H1 (cell line): ENCODE results near the gene PHOSPHO1. TPM values are rescaled to one million over a fixed set of nuclear protein-coding genes. Genes with fewer than 3 reads are reported as not detected.

ENCODE experiments used
- CTCF ChIA-PET: fragments of 300-600 bp; sonication (Branson Sonifier 250); formaldehyde crosslinking; loops from one replicate; lab custom pipeline; 2021; ENCODE audit not compliant: partially characterized antibody; lab: Charles Lee
- POLR2A ChIA-PET: fragments of 300-600 bp; sonication (Branson Sonifier 250); formaldehyde crosslinking; loops from one replicate; lab custom pipeline; 2021; ENCODE audit warnings: inconsistent platforms; ENCODE audit not compliant: partially characterized antibody; lab: Charles Lee
- DNase-seq, 2 experiments: peaks; one replicate each; pipeline versions ENCODE4 v3.0.0 to v3.0.0-alpha.2; 2010 to 2022; ENCODE audit warnings: low spot score in 2 of 2, low read depth in 1 of 2, mixed read lengths in 1 of 2
- FAIRE-seq: peaks from 2 replicates; lab custom pipeline; 2011; peaks lifted over from hg19 to GRCh38; lab: Jason Lieb, UNC
- H2AFZ ChIP-seq: 2 replicates; pipeline ENCODE4 v1.8.1; 2012; ENCODE audit warnings: low read length, inconsistent platforms
- H2AK5ac ChIP-seq: 2 replicates; pipeline ENCODE4 v1.6.1; 2013; ENCODE audit warnings: low read depth, low read length
- H2BK120ac ChIP-seq: replicated peaks from 2 replicates; pipeline ENCODE3; 2013; ENCODE audit warnings: low read depth, low read length, inconsistent platforms
- H2BK12ac ChIP-seq: 2 replicates; pipeline ENCODE4 v1.6.1; 2013; ENCODE audit warnings: low read depth, low read length
- H2BK15ac ChIP-seq: 2 replicates; pipeline ENCODE4 v1.6.1; 2013; ENCODE audit warnings: low read length
- H2BK20ac ChIP-seq: 2 replicates; pipeline ENCODE4 v1.6.1; 2013; ENCODE audit warnings: low read length
- H2BK5ac ChIP-seq: 2 replicates; pipeline ENCODE4 v1.6.1; 2013; ENCODE audit warnings: low read depth, low read length
- H3K14ac ChIP-seq: 2 replicates; pipeline ENCODE4 v1.6.1; 2013; ENCODE audit warnings: inconsistent platforms; ENCODE audit not compliant: insufficient read length
- H3K18ac ChIP-seq: 2 replicates; pipeline ENCODE4 v1.6.1; 2013; ENCODE audit warnings: low read length; ENCODE audit errors: extremely low read depth
- H3K23ac ChIP-seq: 2 replicates; pipeline ENCODE4 v1.6.1; 2013; ENCODE audit warnings: inconsistent platforms; ENCODE audit not compliant: insufficient read length
- H3K23me2 ChIP-seq: 2 replicates; pipeline ENCODE4 v1.6.1; 2013; ENCODE audit warnings: low read depth, low read length
- H3K27ac ChIP-seq: 2 replicates; pipeline ENCODE4 v1.6.1; 2011; ENCODE audit warnings: low read depth, low read length, inconsistent platforms
- H3K27me3 ChIP-seq, 4 experiments: replicated peaks in 1 of 4; 1 replicate in 1 of 4; 2 replicates in 3 of 4; pipeline versions ENCODE4 v1.6.1 to v1.8.1; 2011 to 2013; ENCODE audit warnings: low read length in 3 of 4, mild to moderate bottlenecking in 3 of 4, inconsistent platforms in 2 of 4, mixed read lengths in 2 of 4, moderate library complexity in 1 of 4; ENCODE audit not compliant: control insufficient read depth in 3 of 4, insufficient read depth in 3 of 4; ENCODE audit errors: extremely low read depth in 1 of 4
- H3K36me3 ChIP-seq, 4 experiments: 2 replicates each; pipeline versions ENCODE4 v1.6.1 to v1.8.1; 2011 to 2013; ENCODE audit warnings: mild to moderate bottlenecking in 4 of 4, low read length in 3 of 4, moderate library complexity in 2 of 4, control low read depth in 1 of 4, inconsistent platforms in 1 of 4; ENCODE audit not compliant: insufficient read depth in 4 of 4, control insufficient read depth in 2 of 4
- H3K4ac ChIP-seq: replicated peaks from 2 replicates; pipeline ENCODE3; 2013; ENCODE audit warnings: low read length, low read depth, mixed read lengths, inconsistent platforms; ENCODE audit not compliant: insufficient read length
- H3K4me1 ChIP-seq, 4 experiments: replicated peaks in 1 of 4; 1 replicate in 1 of 4; 2 replicates in 3 of 4; pipeline versions ENCODE4 v1.6.1 to v1.8.1; 2011 to 2013; ENCODE audit warnings: low read length in 3 of 4, inconsistent platforms in 2 of 4, mixed read lengths in 1 of 4; ENCODE audit not compliant: insufficient read depth in 4 of 4, control insufficient read depth in 3 of 4
- H3K4me2 ChIP-seq, 2 experiments: 2 replicates each; pipeline versions ENCODE4 v1.6.1 to v1.8.1; 2011 to 2013; ENCODE audit warnings: low read depth in 2 of 2, low read length in 2 of 2, control low read depth in 1 of 2, inconsistent platforms in 1 of 2, mild to moderate bottlenecking in 1 of 2; ENCODE audit not compliant: insufficient read depth in 1 of 2
- H3K4me3 ChIP-seq, 4 experiments: fragments of 200-600, 300-600 bp in 1 of 4; sonication (generic), shearing (Covaris generic), sonication (Bioruptor Twin) in 1 of 4; 2 replicates each; pipeline versions ENCODE4 v1.5.1 to v1.8.1; 2011 to 2016; ENCODE audit warnings: low read length in 4 of 4, low read depth in 3 of 4, control low read depth in 2 of 4, inconsistent platforms in 2 of 4, mild to moderate bottlenecking in 2 of 4, mixed read lengths in 1 of 4, moderate library complexity in 1 of 4; ENCODE audit not compliant: insufficient read depth in 2 of 4; ENCODE audit errors: extremely low read depth in 1 of 4
- H3K56ac ChIP-seq: replicated peaks from 2 replicates; pipeline ENCODE3; 2013; ENCODE audit warnings: low read depth, mild to moderate bottlenecking, mixed read lengths, low read length, inconsistent platforms; ENCODE audit not compliant: insufficient read length
- H3K79me1 ChIP-seq: 2 replicates; pipeline ENCODE4 v1.6.1; 2013; ENCODE audit warnings: low read depth, low read length, control low read depth
- H3K79me2 ChIP-seq, 2 experiments: 2 replicates each; pipeline versions ENCODE4 v1.6.1 to v1.8.1; 2012 to 2013; ENCODE audit warnings: low read length in 2 of 2, mild to moderate bottlenecking in 2 of 2, inconsistent platforms in 1 of 2; ENCODE audit not compliant: insufficient read depth in 2 of 2, control insufficient read depth in 1 of 2
- H3K9ac ChIP-seq, 4 experiments: replicated peaks in 1 of 4; 1 replicate in 1 of 4; 2 replicates in 3 of 4; pipeline versions ENCODE4 v1.6.1 to v1.8.1; 2011 to 2013; ENCODE audit warnings: low read depth in 3 of 4, low read length in 3 of 4, control low read depth in 2 of 4, mild to moderate bottlenecking in 2 of 4, moderate library complexity in 2 of 4, inconsistent platforms in 1 of 4; ENCODE audit errors: extremely low read depth in 1 of 4
- H3K9me3 ChIP-seq, 2 experiments: 2 replicates each; pipeline versions ENCODE4 v1.6.1 to v1.8.1; 2012 to 2013; ENCODE audit warnings: mild to moderate bottlenecking in 2 of 2, moderate library complexity in 2 of 2, control low read depth in 1 of 2, inconsistent platforms in 1 of 2, low read depth in 1 of 2, low read length in 1 of 2, mixed read lengths in 1 of 2; ENCODE audit not compliant: insufficient read depth in 2 of 2
- H4K20me1 ChIP-seq, 2 experiments: replicated peaks in 1 of 2; 2 replicates each; pipeline versions ENCODE3 to v1.8.1; 2011 to 2013; ENCODE audit warnings: inconsistent platforms in 2 of 2, low read length in 2 of 2, mild to moderate bottlenecking in 1 of 2; ENCODE audit not compliant: insufficient read depth in 2 of 2, control insufficient read depth in 1 of 2
- H4K5ac ChIP-seq: 2 replicates; pipeline ENCODE4 v1.6.1; 2013; ENCODE audit warnings: low read length, low read depth, mixed read lengths, inconsistent platforms; ENCODE audit not compliant: insufficient read length
- H4K8ac ChIP-seq: 2 replicates; pipeline ENCODE4 v1.8.0; 2013; ENCODE audit warnings: mild to moderate bottlenecking, moderate library complexity, low read length, inconsistent platforms; ENCODE audit not compliant: insufficient read depth; ENCODE audit errors: extremely low read depth
- H4K91ac ChIP-seq: replicated peaks from 2 replicates; pipeline ENCODE3; 2013; ENCODE audit warnings: low read length, mixed read lengths, inconsistent platforms; ENCODE audit not compliant: insufficient read length
- ASH2L ChIP-seq: fragments of 200-600, 300-600 bp; sonication (generic); IDR thresholded peaks from one replicate; pipeline ENCODE4 v1.7.1; 2017; ENCODE audit warnings: low read length
- CTCF ChIP-seq, 3 experiments: IDR thresholded peaks; 1 replicate in 2 of 3; 2 replicates in 1 of 3; pipeline versions ENCODE4 v1.5.1 to v1.6.1; 2011; ENCODE audit warnings: low read length in 3 of 3, mild to moderate bottlenecking in 3 of 3, inconsistent platforms in 2 of 3, low read depth in 1 of 3, moderate library complexity in 1 of 3; ENCODE audit not compliant: insufficient read depth in 1 of 3; ENCODE audit errors: control extremely low read depth in 1 of 3
- MAFK ChIP-seq: IDR thresholded peaks from 2 replicates; pipeline ENCODE4 v1.6.1; 2012; ENCODE audit warnings: low read depth, mild to moderate bottlenecking, improper control_type of control experiment, low read length
- NANOG ChIP-seq: IDR thresholded peaks from 2 replicates; pipeline ENCODE4 v1.6.1; 2011; ENCODE audit warnings: low read length, low read depth, mild to moderate bottlenecking, inconsistent platforms; ENCODE audit not compliant: insufficient read depth, poor library complexity, severe bottlenecking
- NRF1 ChIP-seq: IDR thresholded peaks from 2 replicates; pipeline ENCODE4 v1.6.1; 2011; ENCODE audit warnings: mild to moderate bottlenecking, low read depth, low read length, improper control_type of control experiment
- POLR2AphosphoS5 ChIP-seq: IDR thresholded peaks from 2 replicates; pipeline ENCODE4 v1.6.1; 2011; ENCODE audit warnings: low read depth, low read length
- RBBP5 ChIP-seq: IDR thresholded peaks from 2 replicates; pipeline ENCODE4 v1.7.1; 2012; ENCODE audit warnings: low read depth, mild to moderate bottlenecking, inconsistent platforms, low read length, moderate library complexity, borderline replicate concordance
- SAP30 ChIP-seq: fragments of 300-600 bp; sonication (generic); IDR thresholded peaks from 2 replicates; pipeline ENCODE4 v1.7.1; 2012; ENCODE audit warnings: low read length, moderate library complexity, mild to moderate bottlenecking, inconsistent platforms; ENCODE audit not compliant: insufficient read depth, insufficient replicate concordance
- SUZ12 ChIP-seq: fragments of 200-600 bp; sonication (generic); IDR thresholded peaks from 2 replicates; pipeline ENCODE4 v1.6.1; 2012; ENCODE audit warnings: mild to moderate bottlenecking, inconsistent platforms, low read length, moderate library complexity, mixed read lengths
- TBP ChIP-seq: IDR thresholded peaks from 2 replicates; pipeline ENCODE4 v1.6.1; 2011; ENCODE audit warnings: low read depth, low read length, improper control_type of control experiment
- TCF12 ChIP-seq: IDR thresholded peaks from 2 replicates; pipeline ENCODE4 v1.6.1; 2011; ENCODE audit warnings: low read depth, mild to moderate bottlenecking, low read length
- WGBS, 2 experiments: shearing (Covaris generic) in 1 of 2; methylation state at CpG; one replicate each; pipeline versions ENCODE4 v1.1.6 to v1.1.7; 2013 to 2015; ENCODE audit warnings: low lambda C conversion rate in 2 of 2, mixed read lengths in 2 of 2, inconsistent platforms in 1 of 2, low coverage in 1 of 2, missing lambda C conversion rate in 1 of 2; ENCODE audit not compliant: insufficient replicate concordance in 2 of 2, insufficient coverage in 1 of 2, insufficient read length in 1 of 2; ENCODE audit errors: extremely low coverage in 1 of 2, missing lambda C conversion rate in 1 of 2; 5-methylcytosine and 5-hydroxymethylcytosine counted together
- polyA plus RNA-seq, 7 experiments: library from polyadenylated mRNA; depleted of rRNA in 3 of 7; stranded (reverse) in 5 of 7; unstranded in 2 of 7; fragments of >200 nt in 5 of 7; fragments of 200-250 nt in 2 of 7; gene quantifications; 1 replicate in 5 of 7; 2 replicates in 1 of 7; 4 replicates in 1 of 7; pipeline versions ENCODE4 v1.2.1 to v1.2.3, GENCODE V29; 2011 to 2013; ENCODE audit warnings: missing spikeins in 2 of 7, mixed read lengths in 2 of 7
- total RNA-seq: library from RNA; stranded (reverse); fragmentation: NEBNext Ultra II Directional; extraction: Animal tissue kit (Norgen Biotek cat#: 25700); gene quantifications from 2 replicates; pipeline ENCODE4 v1.2.1, GENCODE V29; 2021
- TF ChIP-seq, protein P1 (sequence below): IDR thresholded peaks from 2 replicates; pipeline ENCODE4 v1.6.1; 2012; ENCODE audit warnings: inconsistent platforms

The PHOSPHO1 gene
- total and polyA plus RNA-seq, 2 of the 8 experiments (the other 6 are each of a cell fraction or from before 2014, with no cell fraction given): 0.34 to 0.45 TPM

DNA sequence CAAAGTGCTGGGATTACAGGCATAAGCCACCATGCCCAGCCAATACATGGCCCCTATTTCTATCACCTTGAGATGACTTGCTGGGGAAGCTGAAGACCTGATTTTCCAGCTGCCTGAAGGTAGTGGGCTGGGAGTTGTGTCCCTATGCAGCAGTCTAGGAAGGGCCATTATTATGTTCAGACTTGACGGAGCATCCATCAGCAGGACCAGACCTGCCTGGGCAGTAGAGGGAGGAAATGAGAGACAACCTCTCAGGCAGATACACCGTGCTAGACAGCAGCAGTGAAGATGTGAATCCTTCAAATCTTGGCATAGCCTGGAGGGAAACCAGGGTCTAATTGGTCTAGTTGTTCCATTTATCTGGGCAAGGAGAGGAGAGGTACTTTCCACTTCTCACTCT is 35.6 kb upstream of the PHOSPHO1 start:
- FAIRE-seq (no peak), DNase-seq (no peak)
- ChIA-PET POLR2A (interaction anchor here (1.4 kb wide), 1 partner anchor 22 kb away, joined by 3 read pairs; no protein-coding TSS in a partner anchor), CTCF (interaction anchor here (0.6 kb wide), 1 partner anchor 168 kb away, joined by 4 read pairs; no protein-coding TSS in a partner anchor)
- H2BK5ac ChIP-seq: no peak overlapping the region
- no peak overlapping the region for H2BK120ac ChIP-seq
- no peak overlapping the region for H2BK15ac ChIP-seq
- H3K23ac ChIP-seq: no peak overlapping the region
- no peaks in the 10 kb centered on the region for H3K9me3 ChIP-seq
- no peak overlapping the region for H2BK20ac ChIP-seq
- no peak overlapping the region for H4K8ac ChIP-seq
- H3K27ac ChIP-seq: no peak overlapping the region
- WGBS, 2 experiments: 79% methylated on average over 2 of the region's 2 CpGs; no CpG with 5 or more reads in 1 of the 2 experiments
- no peaks in the 10 kb centered on the region for H3K79me1 ChIP-seq
- no peak overlapping the region for H3K18ac ChIP-seq
- no peak overlapping the region for H2BK12ac ChIP-seq
- no peak overlapping the region for H2AFZ ChIP-seq
- no peaks in the 10 kb centered on the region for H3K4me1 ChIP-seq
- H4K91ac ChIP-seq: no peak overlapping the region
- H3K14ac ChIP-seq: no peak overlapping the region
- no peak overlapping the region for H2AK5ac ChIP-seq
- peaks cover 0 to 1% (median 0%) of the 10 kb centered on the region in 4 experiments; a peak in 1 of 7 replicates for H3K27me3 ChIP-seq
- no peaks in the 10 kb centered on the region for H3K79me2 ChIP-seq
- H4K5ac ChIP-seq: no peak overlapping the region
- H3K4me2 ChIP-seq: no peak overlapping the region
- no peaks in the 10 kb centered on the region for H3K36me3 ChIP-seq
- H3K4me3 ChIP-seq: no peak overlapping the region
- no peak overlapping the region for H3K4ac ChIP-seq
- no peak overlapping the region for H3K9ac ChIP-seq
- no peaks in the 10 kb centered on the region for H4K20me1 ChIP-seq
- no peak overlapping the region for H3K56ac ChIP-seq
- no peaks in the 10 kb centered on the region for H3K23me2 ChIP-seq
- TF ChIP-seq CTCF (IDR thresholded peaks at IDR 0.05; ENCODE audit: control extremely low read depth in 1 of 3, insufficient read depth in 1 of 3, low read depth in 1 of 3, low read length in 3 of 3): no peak
- TF ChIP-seq, protein P1, sequence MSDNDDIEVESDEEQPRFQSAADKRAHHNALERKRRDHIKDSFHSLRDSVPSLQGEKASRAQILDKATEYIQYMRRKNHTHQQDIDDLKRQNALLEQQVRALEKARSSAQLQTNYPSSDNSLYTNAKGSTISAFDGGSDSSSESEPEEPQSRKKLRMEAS: no peak
- TF ChIP-seq NRF1: no peak
- no peak for TF ChIP-seq MAFK
- TF ChIP-seq TCF12: no peak
- TF ChIP-seq NANOG: no peak
- TF ChIP-seq SUZ12: no peak
- TF ChIP-seq POLR2AphosphoS5: no peak
- no peak for TF ChIP-seq SAP30
- no peak for TF ChIP-seq ASH2L
- TF ChIP-seq TBP: no peak
- TF ChIP-seq RBBP5: no peak
